ENCODE data around the gene KRCC1.
A peak's percentile ranks its signal among the peaks of the same experiment; 100 is the strongest.

The KRCC1 gene

DNA sequence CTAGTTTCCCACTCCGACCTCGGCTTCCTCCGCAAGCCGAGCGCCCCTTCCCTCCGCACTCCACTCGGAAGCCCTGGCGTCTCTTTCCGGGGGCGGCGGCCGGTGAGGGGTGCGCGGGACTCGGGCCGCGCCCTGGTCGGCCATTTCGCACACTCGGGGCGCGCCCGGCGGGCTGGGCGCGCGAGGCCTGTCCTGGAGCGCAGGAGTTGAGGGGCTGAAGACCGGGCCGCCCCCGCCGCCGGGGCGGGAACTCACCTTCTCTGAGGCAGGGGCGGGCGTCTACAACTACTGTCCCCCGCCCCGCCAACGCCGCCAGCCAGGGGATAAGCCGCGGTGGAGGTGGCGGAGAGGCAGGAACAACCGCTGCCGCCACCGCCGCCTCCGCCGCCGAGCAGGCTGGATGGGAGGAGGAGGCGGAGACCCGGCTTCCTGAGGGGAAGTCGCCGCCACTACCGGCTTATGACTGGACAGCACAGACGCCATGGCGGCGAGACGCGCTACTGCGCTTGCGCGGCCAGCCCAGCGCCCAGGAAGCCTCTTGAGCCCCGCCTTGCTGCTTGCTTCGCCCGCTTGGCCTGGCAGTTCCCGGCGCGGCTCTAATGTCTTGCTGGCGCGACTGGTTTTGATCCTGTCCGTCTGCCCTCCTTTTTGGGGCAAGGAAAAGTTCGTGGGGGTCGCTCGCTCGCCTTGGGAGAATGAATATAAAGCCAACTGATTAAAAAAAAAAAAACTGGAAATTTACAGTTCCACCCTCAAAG lies at the start of gene KRCC1:
TSS of gene KRCC1 (minus strand) at position 413 of the 758 bp plus-strand sequence. CDS start 27,220 bp downstream, outside the sequence.
- DNase-seq (ENCODE audit: low read depth) = peak; percentile 89

- DNase-seq (ENCODE audit: low read depth) = no peak
Observed at GRCh38 chr2:88100489-88100858, 44.9 kb upstream of the KRCC1 start.

DNA sequence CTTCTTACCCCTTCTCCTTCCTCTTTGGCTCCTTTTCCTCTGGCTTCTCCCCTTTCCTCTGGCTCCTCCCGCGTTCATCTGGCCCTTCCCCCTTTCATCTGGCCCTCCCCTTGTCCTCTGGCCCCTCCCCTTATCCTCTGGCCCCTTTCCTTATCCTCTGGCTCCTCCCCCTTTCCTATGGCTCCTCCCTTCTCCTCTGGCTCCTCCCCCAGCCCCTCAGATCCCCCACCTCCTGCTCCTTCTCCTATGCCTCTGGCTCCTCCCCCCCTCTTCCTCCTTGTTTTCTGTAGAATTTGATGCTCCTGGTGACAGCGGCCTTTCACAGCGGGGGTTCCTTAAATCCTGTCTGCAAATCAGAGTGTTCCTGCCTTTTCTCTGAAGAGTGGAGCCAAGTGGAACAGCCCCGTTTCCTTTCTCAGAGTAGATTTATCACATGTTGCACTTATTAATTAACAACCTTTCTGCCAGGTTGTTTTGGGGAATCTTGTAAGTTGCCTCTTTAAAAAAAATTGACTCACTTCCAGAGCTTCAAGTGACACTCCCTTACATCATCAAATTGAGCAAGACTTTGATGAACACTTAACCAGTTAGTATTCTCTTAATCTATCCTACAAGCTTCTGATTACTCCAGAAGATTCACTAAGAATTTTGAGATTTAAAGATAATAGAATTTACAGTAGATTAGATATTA lies 44.4 kb upstream of the KRCC1 start:
- no peak for DNase-seq (ENCODE audit: low read depth)

- DNase-seq (ENCODE audit: low read depth) = no peak
Observed at GRCh38 chr2:88098558-88098900, 42.9 kb upstream of the KRCC1 start.

DNA sequence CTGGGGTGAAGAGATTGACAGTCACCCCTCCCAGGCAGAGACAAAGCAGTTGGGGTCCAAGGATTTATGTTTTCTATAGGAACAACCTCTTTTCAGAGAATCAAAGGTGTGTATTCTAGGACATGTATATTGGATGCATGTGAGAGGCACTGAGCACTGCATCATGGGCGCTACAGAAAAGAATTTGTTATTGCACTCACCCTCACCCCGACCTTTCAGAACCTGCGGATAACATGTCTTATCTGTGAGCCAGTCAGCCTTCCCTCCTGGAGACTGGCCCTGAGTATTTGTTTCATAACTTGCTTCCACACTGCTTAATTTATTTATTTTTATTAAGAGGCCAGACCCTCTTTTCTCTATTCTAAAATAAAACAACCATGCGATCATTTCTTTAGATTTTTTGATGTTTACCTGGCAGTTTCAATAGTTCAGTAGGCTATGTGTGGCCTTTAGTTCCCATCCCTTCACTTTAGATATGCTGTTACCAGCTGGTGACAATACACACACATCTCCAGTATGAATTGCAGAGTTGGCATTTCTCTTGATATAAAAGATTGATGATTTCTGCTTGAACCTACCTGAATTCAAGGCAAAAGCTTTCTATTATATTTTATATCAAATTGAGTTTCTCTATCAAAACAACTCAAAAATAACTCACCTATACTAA lies 42.4 kb upstream of the KRCC1 start:
- DNase-seq (ENCODE audit: low read depth) = no peak

- DNase-seq (ENCODE audit: low read depth) = no peak
Observed at GRCh38 chr2:88097192-88097591, 41.6 kb upstream of the KRCC1 start.

DNA sequence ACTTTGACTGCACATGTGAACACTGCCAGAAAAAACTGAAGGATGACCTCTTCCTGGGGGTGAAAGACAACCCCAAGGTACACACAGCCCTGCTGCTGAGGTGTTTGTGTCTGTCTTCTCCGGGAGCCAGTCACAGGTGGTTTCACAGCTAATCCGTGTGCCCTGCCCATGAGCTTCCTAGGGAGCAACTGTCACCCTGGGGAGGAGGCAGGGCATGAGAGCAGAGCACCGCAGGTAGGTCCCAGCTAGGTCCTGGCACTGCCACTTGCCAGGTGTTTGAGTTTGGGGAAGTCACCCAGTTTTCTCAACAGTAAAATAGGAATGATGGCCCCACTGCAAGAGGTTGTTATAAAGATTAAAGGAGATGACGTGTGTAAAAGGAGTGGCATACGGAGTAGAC lies 41.1 kb upstream of the KRCC1 start:
- DNase-seq (ENCODE audit: low read depth) = no peak

- DNase-seq (ENCODE audit: low read depth) = no peak
Observed at GRCh38 chr2:88095022-88095421, 39.4 kb upstream of the KRCC1 start.

DNA sequence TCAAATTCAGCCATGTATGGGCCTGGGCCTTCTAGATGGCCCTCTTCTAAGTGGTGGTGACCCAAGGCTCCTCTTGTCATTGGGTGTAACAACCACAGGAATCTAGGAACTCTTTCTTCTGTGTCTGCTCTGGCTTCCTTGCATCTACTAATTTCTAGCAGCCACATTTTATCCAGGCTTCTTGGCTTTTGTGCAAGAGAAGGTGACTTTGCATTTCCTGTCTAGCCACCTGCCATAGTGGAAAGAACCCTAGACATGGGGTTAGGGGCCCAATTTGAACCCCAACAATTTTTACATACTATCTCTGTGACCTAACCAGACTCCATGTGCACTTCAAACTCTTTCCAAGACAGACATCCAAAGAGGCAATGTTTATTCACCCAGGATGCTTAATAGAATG lies 37.2 kb upstream of the KRCC1 start:
- no peak for DNase-seq (ENCODE audit: low read depth)

DNA sequence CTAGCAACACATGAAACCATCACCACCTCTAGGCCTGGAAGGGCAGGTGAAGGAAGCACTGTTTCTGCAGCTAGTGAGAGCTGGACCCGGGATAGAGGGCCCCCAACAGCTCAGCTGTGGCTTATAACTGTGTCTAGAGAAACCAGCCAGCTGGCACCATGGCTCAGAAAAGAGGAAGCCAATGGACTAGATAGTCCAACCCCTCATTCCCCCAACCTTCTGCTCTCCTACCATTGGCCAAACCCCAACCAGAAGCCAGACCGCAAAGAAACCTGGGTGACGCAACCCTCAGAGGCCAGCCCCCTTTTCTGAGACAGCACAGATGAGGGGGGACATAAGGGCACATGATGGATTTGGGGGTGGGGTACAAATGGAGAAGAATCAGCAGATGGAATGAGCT lies 36.4 kb upstream of the KRCC1 start:
- no peak for DNase-seq (ENCODE audit: low read depth)

- peak; percentile 2 for DNase-seq (ENCODE audit: low read depth)
Observed at GRCh38 chr2:88090446-88091283, 35.1 kb upstream of the KRCC1 start.

DNA sequence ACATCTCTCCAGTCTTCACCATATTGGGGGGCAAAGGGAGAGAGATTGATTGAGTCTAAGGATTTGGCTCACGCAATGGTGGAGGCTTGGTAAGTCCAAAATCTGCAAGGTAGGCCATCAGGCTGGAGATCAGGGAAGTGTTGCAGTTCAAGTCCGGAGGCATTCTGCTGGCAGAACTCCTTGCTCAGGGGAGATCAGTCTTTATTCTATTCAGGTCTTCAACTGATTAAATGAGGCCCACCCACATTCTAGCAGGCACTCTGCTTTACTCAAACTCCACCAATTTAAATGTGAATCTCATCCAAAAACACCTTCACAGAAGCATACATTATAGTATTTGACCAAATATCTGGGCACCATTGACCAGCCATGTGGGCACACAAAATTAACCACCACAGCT lies 33.4 kb upstream of the KRCC1 start:
- no peak for DNase-seq (ENCODE audit: low read depth)

DNA sequence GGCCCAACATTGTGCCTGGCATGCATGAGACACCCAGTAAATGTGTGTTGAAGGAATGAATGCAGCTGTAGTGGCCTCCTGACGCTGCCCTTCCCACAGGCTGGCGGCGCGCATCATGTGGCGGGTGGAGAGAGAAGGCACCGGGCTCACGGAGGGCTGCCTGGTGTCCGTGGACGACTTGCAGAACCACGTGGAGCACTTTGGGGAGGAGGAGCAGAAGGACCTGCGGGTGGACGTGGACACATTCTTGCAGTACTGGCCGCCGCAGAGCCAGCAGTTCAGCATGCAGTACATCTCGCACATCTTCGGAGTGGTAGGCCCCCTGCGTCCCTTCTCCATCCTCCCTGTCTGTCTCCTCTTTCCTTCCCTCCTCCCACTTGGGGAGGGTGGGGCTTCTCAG lies 32.2 kb upstream of the KRCC1 start:
- no peak for DNase-seq (ENCODE audit: low read depth)

DNA sequence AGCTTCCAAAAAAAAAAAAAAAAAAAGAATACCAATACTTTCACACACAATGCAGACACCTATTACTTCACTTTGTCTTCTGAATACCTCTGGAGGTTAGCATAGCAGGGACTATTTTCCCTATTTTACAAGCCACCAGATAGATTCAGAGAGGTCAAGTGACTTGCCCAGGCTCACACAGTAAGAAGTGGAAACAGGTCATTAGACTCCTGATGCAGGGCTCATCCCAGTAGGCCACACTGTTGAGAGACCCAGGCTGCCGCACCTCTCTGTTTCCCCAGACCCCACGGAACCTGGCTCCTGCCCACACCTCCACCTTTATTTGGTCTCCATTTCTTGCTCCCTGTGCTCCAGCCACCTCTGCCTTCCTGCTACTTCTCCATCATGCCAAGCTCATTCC lies 31.5 kb upstream of the KRCC1 start:
- DNase-seq (ENCODE audit: low read depth) = no peak

GRCh38 chr2:88086401-88086800 lies 30.8 kb upstream of the KRCC1 start:
- DNase-seq (ENCODE audit: low read depth) = no peak

- no peak for DNase-seq (ENCODE audit: low read depth)
Observed at GRCh38 chr2:88085602-88086001, 30.0 kb upstream of the KRCC1 start.

DNA sequence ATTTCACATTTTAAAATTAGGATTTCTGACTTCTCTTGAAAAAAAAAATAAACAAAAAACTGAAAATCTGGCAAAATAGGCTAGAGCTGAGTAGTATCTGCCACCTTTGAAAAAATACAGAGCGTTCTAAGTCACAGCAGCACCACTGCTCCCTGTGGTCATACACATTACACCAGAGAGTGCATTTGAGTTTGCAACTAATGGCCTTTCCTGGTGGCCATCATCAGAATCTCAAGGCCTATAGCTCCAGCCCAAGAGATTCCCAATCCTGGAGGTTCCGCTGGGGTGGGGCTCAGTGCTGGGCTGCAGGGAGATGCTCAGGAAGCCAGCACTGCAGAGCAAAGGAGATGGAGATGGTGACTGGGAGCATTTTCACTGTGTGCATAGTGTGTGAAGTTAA lies 29.5 kb upstream of the KRCC1 start:
- no peak for DNase-seq (ENCODE audit: low read depth)

- no peak for DNase-seq (ENCODE audit: low read depth)
Observed at GRCh38 chr2:88082781-88083180, 27.2 kb upstream of the KRCC1 start.

GRCh38 chr2:88081924-88082608 lies 26.5 kb upstream of the KRCC1 start:
- no peak for DNase-seq (ENCODE audit: low read depth)

- no peak for DNase-seq (ENCODE audit: low read depth)
Observed at GRCh38 chr2:88080545-88080944, 25.0 kb upstream of the KRCC1 start.

DNA sequence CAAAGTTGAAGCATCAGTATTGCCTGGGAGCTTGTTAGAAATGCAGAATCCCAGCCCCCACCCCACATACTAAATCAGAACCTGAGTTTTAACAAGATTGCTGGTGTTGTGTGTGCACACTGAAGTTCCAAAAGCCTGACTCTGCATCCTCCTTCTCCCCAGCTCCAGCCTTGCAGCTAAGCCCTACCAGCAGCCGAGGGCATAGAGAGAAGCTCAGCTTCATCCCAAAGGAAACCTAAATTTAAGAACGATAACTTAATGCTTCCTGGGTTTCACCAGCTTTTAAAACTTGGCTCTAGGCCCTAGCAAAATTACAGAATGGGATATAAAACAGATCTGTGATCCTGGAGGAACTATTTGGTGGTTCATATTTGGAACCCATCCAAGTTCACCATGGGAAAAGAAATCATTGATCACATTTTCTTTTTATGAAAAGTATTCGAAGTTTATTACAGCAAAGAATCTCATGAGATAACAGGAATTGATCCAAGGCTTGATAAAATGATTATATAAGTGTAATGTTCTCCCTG lies 23.1 kb upstream of the KRCC1 start:
- no peak for DNase-seq (ENCODE audit: low read depth)

DNA sequence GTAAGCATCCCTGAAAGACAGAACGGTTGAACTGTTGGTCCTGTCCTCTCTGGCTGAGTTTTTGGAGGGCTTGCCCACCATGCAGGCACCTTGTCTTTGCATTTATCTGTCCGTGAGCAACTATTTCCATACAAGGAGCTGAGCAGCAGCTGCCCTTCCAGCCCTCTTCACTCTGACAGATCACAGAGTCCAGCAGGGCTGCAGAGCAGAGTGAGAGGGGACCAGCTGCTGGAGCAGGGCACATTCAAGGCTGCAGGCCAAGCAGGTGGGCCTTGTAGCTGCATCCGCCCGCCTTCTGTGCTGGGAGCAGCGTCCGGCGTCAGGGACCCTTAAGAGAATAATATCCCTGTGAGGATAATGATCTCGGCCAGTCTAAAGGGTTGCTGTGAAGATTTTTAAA lies 21.5 kb upstream of the KRCC1 start:
- DNase-seq (ENCODE audit: low read depth) = no peak
